Ishikawa (cell line): Measurements from ENCODE around the gene CCND3.

ENCODE experiments used
- CEBPB ChIP-seq: IDR thresholded peaks from 2 replicates; pipeline ENCODE4 v1.6.1; 2012
- CREB1 ChIP-seq: IDR thresholded peaks from 2 replicates; pipeline ENCODE4 v1.6.1; 2012; ENCODE audit warnings: low read depth
- EGR1 ChIP-seq: IDR thresholded peaks from 2 replicates; pipeline ENCODE4 v1.6.1; 2012
- EP300 ChIP-seq: IDR thresholded peaks from 2 replicates; pipeline ENCODE4 v1.6.1; 2012; ENCODE audit warnings: borderline replicate concordance
- FOXM1 ChIP-seq: IDR thresholded peaks from 2 replicates; pipeline ENCODE4 v1.6.1; 2012; ENCODE audit warnings: low read depth, borderline replicate concordance
- NFIC ChIP-seq: IDR thresholded peaks from 2 replicates; pipeline ENCODE4 v1.6.1; 2012
- RAD21 ChIP-seq: IDR thresholded peaks from 2 replicates; pipeline ENCODE4 v1.6.1; 2012; ENCODE audit warnings: low read depth
- TAF1 ChIP-seq: IDR thresholded peaks from 2 replicates; pipeline ENCODE4 v1.6.1; 2012; ENCODE audit warnings: low read depth, mild to moderate bottlenecking
- TCF12 ChIP-seq: IDR thresholded peaks from 2 replicates; pipeline ENCODE4 v1.6.1; 2012; ENCODE audit warnings: low read depth
- TEAD4 ChIP-seq: IDR thresholded peaks from 2 replicates; pipeline ENCODE4 v1.6.1; 2012
- YY1 ChIP-seq: IDR thresholded peaks from 2 replicates; pipeline ENCODE4 v1.6.1; 2012; ENCODE audit warnings: low read depth
- ZBTB7A ChIP-seq: IDR thresholded peaks from 2 replicates; pipeline ENCODE4 v1.6.1; 2012; ENCODE audit warnings: low read depth
- TF ChIP-seq, protein P1 (sequence below): IDR thresholded peaks from 2 replicates; pipeline ENCODE4 v1.6.1; 2012; ENCODE audit warnings: low read depth, mild to moderate bottlenecking
- TF ChIP-seq, protein P2 (sequence below): IDR thresholded peaks from 2 replicates; pipeline ENCODE4 v1.6.1; 2012
- TF ChIP-seq, protein P3 (sequence below): IDR thresholded peaks from 2 replicates; pipeline ENCODE4 v1.6.1; 2012

CCND3 gene

GRCh38 chr6:41932378-41932777, 9.2 kb downstream of the CCND3 start:
- TF ChIP-seq, protein P1, sequence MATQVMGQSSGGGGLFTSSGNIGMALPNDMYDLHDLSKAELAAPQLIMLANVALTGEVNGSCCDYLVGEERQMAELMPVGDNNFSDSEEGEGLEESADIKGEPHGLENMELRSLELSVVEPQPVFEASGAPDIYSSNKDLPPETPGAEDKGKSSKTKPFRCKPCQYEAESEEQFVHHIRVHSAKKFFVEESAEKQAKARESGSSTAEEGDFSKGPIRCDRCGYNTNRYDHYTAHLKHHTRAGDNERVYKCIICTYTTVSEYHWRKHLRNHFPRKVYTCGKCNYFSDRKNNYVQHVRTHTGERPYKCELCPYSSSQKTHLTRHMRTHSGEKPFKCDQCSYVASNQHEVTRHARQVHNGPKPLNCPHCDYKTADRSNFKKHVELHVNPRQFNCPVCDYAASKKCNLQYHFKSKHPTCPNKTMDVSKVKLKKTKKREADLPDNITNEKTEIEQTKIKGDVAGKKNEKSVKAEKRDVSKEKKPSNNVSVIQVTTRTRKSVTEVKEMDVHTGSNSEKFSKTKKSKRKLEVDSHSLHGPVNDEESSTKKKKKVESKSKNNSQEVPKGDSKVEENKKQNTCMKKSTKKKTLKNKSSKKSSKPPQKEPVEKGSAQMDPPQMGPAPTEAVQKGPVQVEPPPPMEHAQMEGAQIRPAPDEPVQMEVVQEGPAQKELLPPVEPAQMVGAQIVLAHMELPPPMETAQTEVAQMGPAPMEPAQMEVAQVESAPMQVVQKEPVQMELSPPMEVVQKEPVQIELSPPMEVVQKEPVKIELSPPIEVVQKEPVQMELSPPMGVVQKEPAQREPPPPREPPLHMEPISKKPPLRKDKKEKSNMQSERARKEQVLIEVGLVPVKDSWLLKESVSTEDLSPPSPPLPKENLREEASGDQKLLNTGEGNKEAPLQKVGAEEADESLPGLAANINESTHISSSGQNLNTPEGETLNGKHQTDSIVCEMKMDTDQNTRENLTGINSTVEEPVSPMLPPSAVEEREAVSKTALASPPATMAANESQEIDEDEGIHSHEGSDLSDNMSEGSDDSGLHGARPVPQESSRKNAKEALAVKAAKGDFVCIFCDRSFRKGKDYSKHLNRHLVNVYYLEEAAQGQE: no peak
- TF ChIP-seq TCF12: no peak
- TF ChIP-seq EP300: no peak
- TF ChIP-seq CEBPB: no peak
- TF ChIP-seq, protein P2, sequence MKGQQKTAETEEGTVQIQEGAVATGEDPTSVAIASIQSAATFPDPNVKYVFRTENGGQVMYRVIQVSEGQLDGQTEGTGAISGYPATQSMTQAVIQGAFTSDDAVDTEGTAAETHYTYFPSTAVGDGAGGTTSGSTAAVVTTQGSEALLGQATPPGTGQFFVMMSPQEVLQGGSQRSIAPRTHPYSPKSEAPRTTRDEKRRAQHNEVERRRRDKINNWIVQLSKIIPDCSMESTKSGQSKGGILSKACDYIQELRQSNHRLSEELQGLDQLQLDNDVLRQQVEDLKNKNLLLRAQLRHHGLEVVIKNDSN: no peak
- no peak for TF ChIP-seq CREB1
- TF ChIP-seq ZBTB7A: no peak

DNA sequence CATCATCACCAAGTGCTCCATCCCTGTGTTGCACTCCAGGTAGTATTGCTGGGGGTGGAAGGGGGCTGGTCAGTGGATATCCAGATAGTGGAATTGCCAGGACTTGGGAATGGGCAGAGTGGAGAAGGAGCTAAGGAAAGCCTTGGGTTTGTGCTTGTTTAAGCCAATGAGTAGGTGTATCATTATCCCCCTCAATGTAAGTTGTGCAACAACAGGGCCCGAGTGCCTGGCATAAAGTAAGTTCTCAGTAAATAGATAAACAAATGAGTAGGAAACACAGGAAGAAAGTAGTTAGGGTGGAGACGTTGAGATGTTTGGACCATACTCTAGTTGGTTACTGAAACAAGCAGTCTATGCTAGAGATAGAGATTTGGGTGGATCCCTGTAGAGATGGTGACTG, 9.8 kb downstream of the CCND3 start:
- TF ChIP-seq ZBTB7A (no peak), EP300 (no peak), RAD21 (no peak), CREB1 (no peak), FOXM1 (no peak), YY1 (no peak), TAF1 (no peak), NFIC (no peak), CEBPB (no peak), TCF12 (no peak), EGR1 (no peak)
- TF ChIP-seq, protein P2: no peak
- TF ChIP-seq, protein P1: no peak

DNA sequence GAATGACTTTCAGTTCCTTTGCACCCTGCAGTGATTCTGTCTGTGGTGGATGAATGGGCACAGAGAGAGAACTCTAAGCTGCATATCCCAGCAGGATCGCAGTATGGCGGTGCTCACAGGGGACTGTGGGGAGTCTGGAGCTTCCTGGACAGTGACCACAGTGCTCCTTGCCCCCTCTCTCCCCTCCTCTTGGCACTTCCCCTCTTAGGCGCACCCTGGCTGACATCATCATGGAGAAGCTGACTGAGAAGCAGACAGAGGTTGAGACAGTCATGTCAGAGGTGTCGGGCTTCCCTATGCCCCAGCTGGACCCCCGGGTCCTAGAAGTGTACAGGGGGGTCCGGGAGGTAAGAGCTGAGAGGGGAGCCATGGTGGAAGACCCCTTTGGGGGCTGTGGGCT, 11.7 kb downstream of the CCND3 start:
- no peak for TF ChIP-seq FOXM1
- TF ChIP-seq, protein P2: no peak
- TF ChIP-seq, protein P3, sequence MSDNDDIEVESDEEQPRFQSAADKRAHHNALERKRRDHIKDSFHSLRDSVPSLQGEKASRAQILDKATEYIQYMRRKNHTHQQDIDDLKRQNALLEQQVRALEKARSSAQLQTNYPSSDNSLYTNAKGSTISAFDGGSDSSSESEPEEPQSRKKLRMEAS: no peak
- TF ChIP-seq EP300: no peak
- no peak for TF ChIP-seq CEBPB
- no peak for TF ChIP-seq CREB1
- no peak for TF ChIP-seq ZBTB7A
- TF ChIP-seq NFIC: no peak
- TF ChIP-seq TEAD4: no peak
- TF ChIP-seq TAF1: no peak
- no peak for TF ChIP-seq TCF12
- TF ChIP-seq RAD21: no peak
- no peak for TF ChIP-seq YY1

GRCh38 chr6:41927253-41927652, 14.4 kb downstream of the CCND3 start:
- TF ChIP-seq TCF12 (no peak), YY1 (no peak), EP300 (no peak), EGR1 (no peak), FOXM1 (no peak), CREB1 (no peak), CEBPB (no peak), ZBTB7A (no peak), NFIC (no peak), TEAD4 (no peak)
- TF ChIP-seq, protein P1: no peak
- TF ChIP-seq, protein P3: no peak
